ENCODE results near the gene SIM1.

GRCh38 chr6:100487638-100488037 is 22.9 kb upstream of the SIM1 start:
- no peak for TF ChIP-seq POLR2AphosphoS5 (IDR thresholded peaks at IDR 0.05; ENCODE audit: low read depth)
- TF ChIP-seq, protein P1, sequence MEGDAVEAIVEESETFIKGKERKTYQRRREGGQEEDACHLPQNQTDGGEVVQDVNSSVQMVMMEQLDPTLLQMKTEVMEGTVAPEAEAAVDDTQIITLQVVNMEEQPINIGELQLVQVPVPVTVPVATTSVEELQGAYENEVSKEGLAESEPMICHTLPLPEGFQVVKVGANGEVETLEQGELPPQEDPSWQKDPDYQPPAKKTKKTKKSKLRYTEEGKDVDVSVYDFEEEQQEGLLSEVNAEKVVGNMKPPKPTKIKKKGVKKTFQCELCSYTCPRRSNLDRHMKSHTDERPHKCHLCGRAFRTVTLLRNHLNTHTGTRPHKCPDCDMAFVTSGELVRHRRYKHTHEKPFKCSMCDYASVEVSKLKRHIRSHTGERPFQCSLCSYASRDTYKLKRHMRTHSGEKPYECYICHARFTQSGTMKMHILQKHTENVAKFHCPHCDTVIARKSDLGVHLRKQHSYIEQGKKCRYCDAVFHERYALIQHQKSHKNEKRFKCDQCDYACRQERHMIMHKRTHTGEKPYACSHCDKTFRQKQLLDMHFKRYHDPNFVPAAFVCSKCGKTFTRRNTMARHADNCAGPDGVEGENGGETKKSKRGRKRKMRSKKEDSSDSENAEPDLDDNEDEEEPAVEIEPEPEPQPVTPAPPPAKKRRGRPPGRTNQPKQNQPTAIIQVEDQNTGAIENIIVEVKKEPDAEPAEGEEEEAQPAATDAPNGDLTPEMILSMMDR (IDR thresholded peaks at IDR 0.05; ENCODE audit: insufficient read depth, low read length), result no peak

All from HL-60 (cell line).